ENCODE data around the gene STING1.

Gene STING1

DNA sequence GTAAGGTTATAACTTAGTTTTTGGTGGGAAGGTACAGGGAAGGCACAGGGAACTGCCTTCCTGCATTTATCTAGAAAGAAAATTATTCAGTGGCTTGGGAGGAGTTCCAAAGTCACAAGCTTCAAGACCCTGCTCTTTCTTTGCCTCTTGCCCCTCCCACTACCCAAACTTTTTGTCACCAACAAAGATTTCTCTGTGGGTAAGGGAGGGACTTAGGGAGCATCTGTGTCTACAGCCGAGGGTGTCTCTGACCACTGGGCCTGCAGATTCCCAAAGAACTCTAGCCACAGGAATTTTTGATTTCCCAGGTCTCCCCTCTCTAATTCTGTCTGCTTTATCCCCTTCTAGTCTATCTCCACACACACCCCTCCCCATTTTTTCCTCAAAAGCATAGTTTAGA lies 22.1 kb downstream of the STING1 start:
- H3K9ac ChIP-seq (ENCODE audit: low read length), result no peak overlapping the region
- H4K20me1 ChIP-seq (ENCODE audit: insufficient read depth, low read length), result no peaks in the 10 kb centered on the region
- no peaks in the 10 kb centered on the region for H3K79me2 ChIP-seq (ENCODE audit: insufficient read depth, low read length)
- no peaks in the 10 kb centered on the region for H3K9me2 ChIP-seq (ENCODE audit: low read depth, low read length)
- H2AFZ ChIP-seq (ENCODE audit: low read length), result no peak overlapping the region
- H3K4me1 ChIP-seq (ENCODE audit: insufficient read depth, low read length, severe bottlenecking), result no peaks in the 10 kb centered on the region
- H3K9me3 ChIP-seq (ENCODE audit: low read length), result no peaks in the 10 kb centered on the region
- H3K4me3 ChIP-seq (ENCODE audit: low read depth, low read length, poor library complexity, severe bottlenecking), result no peak overlapping the region
- H3K27ac ChIP-seq (ENCODE audit: low read depth, low read length, poor library complexity, severe bottlenecking), result no peak overlapping the region
- no peaks in the 10 kb centered on the region for H3K36me3 ChIP-seq (ENCODE audit: insufficient read depth, low read length)
- H3K4me2 ChIP-seq (ENCODE audit: low read length), result no peak overlapping the region
- TF ChIP-seq, protein P1, sequence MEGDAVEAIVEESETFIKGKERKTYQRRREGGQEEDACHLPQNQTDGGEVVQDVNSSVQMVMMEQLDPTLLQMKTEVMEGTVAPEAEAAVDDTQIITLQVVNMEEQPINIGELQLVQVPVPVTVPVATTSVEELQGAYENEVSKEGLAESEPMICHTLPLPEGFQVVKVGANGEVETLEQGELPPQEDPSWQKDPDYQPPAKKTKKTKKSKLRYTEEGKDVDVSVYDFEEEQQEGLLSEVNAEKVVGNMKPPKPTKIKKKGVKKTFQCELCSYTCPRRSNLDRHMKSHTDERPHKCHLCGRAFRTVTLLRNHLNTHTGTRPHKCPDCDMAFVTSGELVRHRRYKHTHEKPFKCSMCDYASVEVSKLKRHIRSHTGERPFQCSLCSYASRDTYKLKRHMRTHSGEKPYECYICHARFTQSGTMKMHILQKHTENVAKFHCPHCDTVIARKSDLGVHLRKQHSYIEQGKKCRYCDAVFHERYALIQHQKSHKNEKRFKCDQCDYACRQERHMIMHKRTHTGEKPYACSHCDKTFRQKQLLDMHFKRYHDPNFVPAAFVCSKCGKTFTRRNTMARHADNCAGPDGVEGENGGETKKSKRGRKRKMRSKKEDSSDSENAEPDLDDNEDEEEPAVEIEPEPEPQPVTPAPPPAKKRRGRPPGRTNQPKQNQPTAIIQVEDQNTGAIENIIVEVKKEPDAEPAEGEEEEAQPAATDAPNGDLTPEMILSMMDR (IDR thresholded peaks at IDR 0.05; ENCODE audit: low read length), result no peak
- no peak for TF ChIP-seq EZH2 (IDR thresholded peaks at IDR 0.05; ENCODE audit: borderline replicate concordance, low read length)
- no peaks in the 10 kb centered on the region for H3F3A ChIP-seq (ENCODE audit: insufficient read depth, low read length)
- H3K27me3 ChIP-seq (ENCODE audit: insufficient read depth, low read length), result no peaks in the 10 kb centered on the region

DNA sequence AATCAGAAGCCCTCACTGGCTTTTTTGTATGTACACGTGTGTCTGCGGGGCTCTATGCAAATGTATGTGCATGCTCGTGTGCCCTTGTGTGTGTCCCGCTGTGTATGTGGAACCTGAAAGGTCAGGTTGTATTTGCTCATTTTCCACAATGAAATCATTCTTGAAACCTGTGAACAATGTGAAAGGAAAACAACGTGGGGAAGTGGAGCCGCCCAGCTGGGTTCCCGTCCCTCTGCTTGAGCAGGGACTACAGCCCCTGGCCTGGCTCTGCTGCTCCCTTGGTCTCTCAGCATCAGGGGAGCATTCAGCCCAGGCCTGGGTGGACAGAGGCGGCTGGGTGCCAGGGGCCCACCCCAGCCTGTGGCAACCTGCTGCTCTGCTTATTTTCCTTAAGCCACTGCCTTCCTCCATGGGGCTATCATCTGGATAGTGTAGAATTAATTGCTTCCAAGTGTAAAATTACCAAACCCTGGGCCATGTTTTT lies 23.1 kb downstream of the STING1 start:
- Histone ChIP-seq H3K36me3 (ENCODE audit: insufficient read depth, low read length) (no peaks in the 10 kb centered on the region), H3K9me2 (ENCODE audit: low read depth, low read length) (no peaks in the 10 kb centered on the region), H3K27ac (ENCODE audit: low read depth, low read length, poor library complexity, severe bottlenecking) (no peak overlapping the region), H3K4me1 (ENCODE audit: insufficient read depth, low read length, severe bottlenecking) (no peaks in the 10 kb centered on the region), H3K79me2 (ENCODE audit: insufficient read depth, low read length) (no peaks in the 10 kb centered on the region), H4K20me1 (ENCODE audit: insufficient read depth, low read length) (no peaks in the 10 kb centered on the region), H3K9me3 (ENCODE audit: low read length) (no peaks in the 10 kb centered on the region), H2AFZ (ENCODE audit: low read length) (no peak overlapping the region), H3K4me3 (ENCODE audit: low read depth, low read length, poor library complexity, severe bottlenecking) (no peak overlapping the region), H3K9ac (ENCODE audit: low read length) (no peak overlapping the region), H3K27me3 (ENCODE audit: insufficient read depth, low read length) (no peaks in the 10 kb centered on the region), H3F3A (ENCODE audit: insufficient read depth, low read length) (no peaks in the 10 kb centered on the region), H3K4me2 (ENCODE audit: low read length) (no peak overlapping the region)
- TF ChIP-seq EZH2 (IDR thresholded peaks at IDR 0.05; ENCODE audit: borderline replicate concordance, low read length), result no peak
- TF ChIP-seq, protein P1 (IDR thresholded peaks at IDR 0.05; ENCODE audit: low read length), result no peak

DNA sequence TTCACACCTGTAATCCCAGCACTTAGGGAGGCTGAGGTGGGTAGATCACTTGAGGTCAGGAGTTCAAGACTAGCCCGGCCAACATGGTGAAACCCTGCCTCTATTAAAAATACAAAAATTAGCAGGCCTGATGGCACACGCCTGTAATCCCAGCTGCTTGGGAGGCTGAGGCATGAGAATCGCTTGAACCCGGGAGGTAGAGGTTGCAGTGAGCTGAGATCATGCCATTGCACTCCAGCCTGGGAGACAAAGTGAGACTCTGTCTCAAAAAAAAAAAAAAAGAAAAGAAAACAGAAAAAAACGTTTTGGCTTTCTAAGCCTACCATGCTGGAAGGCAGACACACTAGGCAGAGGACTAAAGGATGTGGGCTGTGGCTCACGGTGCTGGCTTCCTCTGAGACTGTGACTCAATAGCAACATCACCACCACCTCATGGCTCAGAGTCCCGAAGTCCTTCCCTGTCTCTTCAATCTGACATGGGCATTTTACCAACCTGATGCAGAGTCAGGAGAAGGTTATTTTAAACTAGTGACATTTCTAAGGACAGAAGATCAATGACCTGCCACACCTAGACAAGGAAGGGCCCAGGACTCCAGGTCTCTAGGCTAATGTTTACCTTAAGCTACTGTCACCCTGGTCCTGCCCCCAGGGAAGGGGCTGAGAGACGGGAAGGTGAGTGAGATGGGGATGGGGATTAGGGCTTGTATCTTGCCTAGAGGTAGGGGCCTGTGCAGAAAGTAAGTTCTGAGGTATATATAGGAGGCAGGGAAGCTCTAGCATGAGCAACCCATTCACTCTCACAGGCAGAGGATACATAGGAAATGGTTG lies 23.8 kb downstream of the STING1 start:
- no peaks in the 10 kb centered on the region for H3K79me2 ChIP-seq (ENCODE audit: insufficient read depth, low read length)
- H3K4me1 ChIP-seq (ENCODE audit: insufficient read depth, low read length, severe bottlenecking), result no peaks in the 10 kb centered on the region
- no peaks in the 10 kb centered on the region for H3K27me3 ChIP-seq (ENCODE audit: insufficient read depth, low read length)
- H3K4me3 ChIP-seq (ENCODE audit: low read depth, low read length, poor library complexity, severe bottlenecking), result no peak overlapping the region
- H3K9me3 ChIP-seq (ENCODE audit: low read length), result no peaks in the 10 kb centered on the region
- no peaks in the 10 kb centered on the region for H4K20me1 ChIP-seq (ENCODE audit: insufficient read depth, low read length)
- no peak overlapping the region for H3K27ac ChIP-seq (ENCODE audit: low read depth, low read length, poor library complexity, severe bottlenecking)
- H3K4me2 ChIP-seq (ENCODE audit: low read length), result no peak overlapping the region
- no peaks in the 10 kb centered on the region for H3F3A ChIP-seq (ENCODE audit: insufficient read depth, low read length)
- TF ChIP-seq, protein P1 (IDR thresholded peaks at IDR 0.05; ENCODE audit: low read length), result no peak
- no peak for TF ChIP-seq EZH2 (IDR thresholded peaks at IDR 0.05; ENCODE audit: borderline replicate concordance, low read length)
- no peak overlapping the region for H2AFZ ChIP-seq (ENCODE audit: low read length)
- H3K9me2 ChIP-seq (ENCODE audit: low read depth, low read length), result no peaks in the 10 kb centered on the region
- H3K36me3 ChIP-seq (ENCODE audit: insufficient read depth, low read length), result no peaks in the 10 kb centered on the region
- H3K9ac ChIP-seq (ENCODE audit: low read length), result no peak overlapping the region
